Measurements from ENCODE around the gene H2AZ1.

H2AZ1 gene

GRCh38 chr4:99945718-99946355, 4.2 kb downstream of the H2AZ1 start:
- no peak for DNase-seq

- DNase-seq, result no peak
Observed at GRCh38 chr4:99943904-99944437, 6.1 kb downstream of the H2AZ1 start.

GRCh38 chr4:99938243-99938753, 11.8 kb downstream of the H2AZ1 start:
- no peak for DNase-seq

GRCh38 chr4:99934891-99935290, 15.2 kb downstream of the H2AZ1 start:
- no peak for DNase-seq

- DNase-seq, result no peak
Observed at GRCh38 chr4:99927566-99927965, 22.5 kb downstream of the H2AZ1 start.

- DNase-seq, result no peak
Observed at GRCh38 chr4:99921174-99921573, 28.9 kb downstream of the H2AZ1 start.

- no peak for DNase-seq
Observed at GRCh38 chr4:99918656-99919055, 31.4 kb downstream of the H2AZ1 start.

GRCh38 chr4:99917575-99917974, 32.5 kb downstream of the H2AZ1 start:
- DNase-seq, result no peak

- no peak for DNase-seq
Observed at GRCh38 chr4:99915449-99915848, 34.6 kb downstream of the H2AZ1 start.
